Trophoblast cell (in vitro differentiated cells and primary cell): ENCODE measurements around the gene CSKMT.
A peak's percentile ranks its signal among the peaks of the same experiment; 100 is the strongest.

Experiments
- DNase-seq, 2 donors: peaks; one replicate each; pipeline ENCODE4 v3.0.0-alpha.2; 2016
- H2AFZ ChIP-seq: 2 replicates; pipeline ENCODE4 v1.6.1; 2013; ENCODE audit warnings: low read length, moderate library complexity, mild to moderate bottlenecking; ENCODE audit not compliant: insufficient read depth, poor library complexity
- H2AK5ac ChIP-seq: 2 replicates; pipeline ENCODE4 v1.6.1; 2013; ENCODE audit warnings: mild to moderate bottlenecking, low read length
- H2BK120ac ChIP-seq: 2 replicates; pipeline ENCODE4 v1.6.1; 2013; ENCODE audit warnings: low read length, mild to moderate bottlenecking, moderate library complexity; ENCODE audit not compliant: insufficient read depth, poor library complexity
- H2BK12ac ChIP-seq: 2 replicates; pipeline ENCODE4 v1.6.1; 2013; ENCODE audit warnings: mild to moderate bottlenecking, low read length, moderate library complexity
- H2BK5ac ChIP-seq: 2 replicates; pipeline ENCODE4 v1.6.1; 2013; ENCODE audit warnings: low read length, low read depth, moderate library complexity, mild to moderate bottlenecking; ENCODE audit not compliant: poor library complexity
- H3K14ac ChIP-seq: 2 replicates; pipeline ENCODE4 v1.6.1; 2013; ENCODE audit warnings: mild to moderate bottlenecking, low read length
- H3K18ac ChIP-seq: 2 replicates; pipeline ENCODE4 v1.6.1; 2013; ENCODE audit warnings: mild to moderate bottlenecking, low read length
- H3K23ac ChIP-seq: 2 replicates; pipeline ENCODE4 v1.6.1; 2013; ENCODE audit warnings: low read length
- H3K27ac ChIP-seq: 2 replicates; pipeline ENCODE4 v1.5.1; 2013; ENCODE audit warnings: low read depth, mild to moderate bottlenecking, inconsistent platforms, low read length, moderate library complexity
- H3K27me3 ChIP-seq: 2 replicates; pipeline ENCODE4 v1.6.1; 2013; ENCODE audit warnings: inconsistent platforms, mild to moderate bottlenecking, low read length, moderate library complexity; ENCODE audit not compliant: insufficient read depth
- H3K36me3 ChIP-seq, 2 experiments: 1 replicate in 1 of 2; 2 replicates in 1 of 2; pipeline ENCODE4 v1.6.1; 2013; ENCODE audit warnings: low read length in 2 of 2, mild to moderate bottlenecking in 2 of 2, moderate library complexity in 1 of 2; ENCODE audit not compliant: insufficient read depth in 2 of 2, control insufficient read depth in 1 of 2
- H3K4ac ChIP-seq: 2 replicates; pipeline ENCODE4 v1.6.1; 2013; ENCODE audit warnings: low read depth, mild to moderate bottlenecking, low read length, moderate library complexity
- H3K4me1 ChIP-seq, 2 experiments: 1 replicate in 1 of 2; 2 replicates in 1 of 2; pipeline ENCODE4 v1.6.1; 2013; ENCODE audit warnings: low read length in 2 of 2, mild to moderate bottlenecking in 2 of 2, moderate library complexity in 1 of 2; ENCODE audit not compliant: insufficient read depth in 2 of 2, control insufficient read depth in 1 of 2
- H3K4me2 ChIP-seq: 2 replicates; pipeline ENCODE4 v1.6.1; 2013; ENCODE audit warnings: inconsistent platforms, mild to moderate bottlenecking, low read length, moderate library complexity
- H3K4me3 ChIP-seq: 2 replicates; pipeline ENCODE4 v1.5.1; 2013; ENCODE audit warnings: mild to moderate bottlenecking, low read depth, low read length, inconsistent platforms
- H3K79me1 ChIP-seq: one replicate; pipeline ENCODE4 v1.6.1; 2013; ENCODE audit warnings: low read length
- H3K79me2 ChIP-seq: 2 replicates; pipeline ENCODE4 v1.6.1; 2013; ENCODE audit warnings: low read length, mild to moderate bottlenecking; ENCODE audit not compliant: control insufficient read depth, insufficient read depth, poor library complexity
- H3K9ac ChIP-seq: 2 replicates; pipeline ENCODE4 v1.6.1; 2013; ENCODE audit warnings: mild to moderate bottlenecking, low read length
- H3K9me3 ChIP-seq: 2 replicates; pipeline ENCODE4 v1.6.1; 2013; ENCODE audit warnings: low read depth, mild to moderate bottlenecking, control low read depth, inconsistent platforms, low read length; ENCODE audit not compliant: insufficient read depth
- H4K12ac ChIP-seq: 2 replicates; pipeline ENCODE4 v1.6.1; 2013; ENCODE audit warnings: low read depth, mild to moderate bottlenecking, low read length, moderate library complexity
- H4K8ac ChIP-seq: 2 replicates; pipeline ENCODE4 v1.6.1; 2013; ENCODE audit warnings: low read depth, mild to moderate bottlenecking, low read length, moderate library complexity
- H4K91ac ChIP-seq: one replicate; pipeline ENCODE4 v1.6.1; 2013; ENCODE audit warnings: low read depth, mild to moderate bottlenecking, low read length, moderate library complexity
- WGBS: extraction: QIAGEN DNeasy Blood & Tissue Kit; methylation state at CpG from one replicate; pipeline ENCODE4 v1.1.7; 2013; ENCODE audit warnings: missing lambda C conversion rate; ENCODE audit not compliant: insufficient read length, insufficient coverage; ENCODE audit errors: extremely low coverage; 5-methylcytosine and 5-hydroxymethylcytosine counted together

The CSKMT gene

GRCh38 chr11:62621567-62622470 lies 43.3 kb upstream of the CSKMT start, which contains the start of gene B3GAT3:
TSS of gene B3GAT3 (minus strand) at chr11:62621986. CDS start at chr11:62621947, 39 bp downstream.
- Histone ChIP-seq H4K8ac (peak within 1 kb of the TSS; percentile 77), H3K4me1 (peaks cover 3 to 7% of the 10 kb centered on the region in 2 experiments), H2BK5ac (peak within 1 kb of the TSS; percentile 18), H3K36me3 (peaks cover 25 to 26% of the 10 kb centered on the region in 2 experiments), H3K9ac (peak within 1 kb of the TSS; percentile 91), H4K12ac (peak within 1 kb of the TSS; percentile 24), H2AFZ (peak within 1 kb of the TSS; percentile 17), H3K79me1 (peaks cover 3% of the 10 kb centered on the region), H3K14ac (peak within 1 kb of the TSS; percentile 60), H3K4ac (peak within 1 kb of the TSS; percentile 32), H3K4me3 (peak within 1 kb of the TSS; percentile 82), H3K23ac (no peak within 1 kb of the TSS), H3K79me2 (peaks cover 3% of the 10 kb centered on the region), H4K91ac (peak within 1 kb of the TSS; percentile 58), H3K27me3 (no peaks in the 10 kb centered on the region), H2AK5ac (peak within 1 kb of the TSS; percentile 31), H3K4me2 (peak within 1 kb of the TSS; percentile 93), H3K27ac (peak within 1 kb of the TSS; percentile 74), H3K18ac (peak within 1 kb of the TSS; percentile 28), H2BK120ac (no peak within 1 kb of the TSS), H3K9me3 (no peaks in the 10 kb centered on the region), H2BK12ac (no peak within 1 kb of the TSS)
- no CpG with 5 or more reads among the region's 77 CpGs for WGBS
- DNase-seq = peak; percentile 99 to 100

DNA sequence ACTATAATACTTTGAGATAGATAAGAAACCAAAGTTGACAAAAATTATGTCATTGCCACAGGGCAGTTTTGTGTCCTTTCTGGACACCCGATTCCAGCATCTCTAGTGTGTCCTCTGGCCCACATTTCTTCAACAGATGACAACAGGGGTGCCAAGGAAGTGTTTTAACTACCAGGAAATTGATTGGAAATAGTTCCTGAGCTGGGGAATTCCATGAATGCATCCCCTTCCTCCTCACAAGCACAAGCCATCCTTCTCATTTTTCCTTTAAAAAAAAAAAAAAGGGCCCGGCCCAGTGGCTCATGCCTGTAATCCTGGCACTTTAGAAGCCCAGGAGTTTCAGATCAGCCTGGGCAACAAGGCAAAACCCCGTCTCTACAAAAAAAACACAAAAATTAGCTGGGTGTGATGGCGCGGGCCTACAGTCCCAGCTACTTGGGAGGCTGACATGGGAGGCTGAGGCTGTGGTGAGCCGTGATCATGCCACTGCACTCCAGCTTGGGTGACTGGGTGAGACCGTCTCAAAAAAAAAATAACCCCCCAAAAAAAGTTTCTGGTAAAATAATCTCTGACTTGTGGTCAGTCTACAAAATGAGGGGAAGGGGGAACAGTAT lies 42.5 kb upstream of the CSKMT start:
- no peak overlapping the region for H2BK5ac ChIP-seq
- no peak overlapping the region for H2BK12ac ChIP-seq
- no peaks in the 10 kb centered on the region for H3K27me3 ChIP-seq
- peak overlapping the region; percentile 37 for H4K8ac ChIP-seq
- H2AFZ ChIP-seq = no peak overlapping the region
- no peak overlapping the region for H3K23ac ChIP-seq
- no peak overlapping the region for H3K14ac ChIP-seq
- no peak overlapping the region for H2AK5ac ChIP-seq
- no peak overlapping the region for H2BK120ac ChIP-seq
- peaks cover 25 to 28% of the 10 kb centered on the region in 2 experiments for H3K36me3 ChIP-seq
- no peak overlapping the region for H4K91ac ChIP-seq
- no CpG with 5 or more reads among the region's 7 CpGs for WGBS
- no peak overlapping the region for H4K12ac ChIP-seq
- H3K79me1 ChIP-seq = peaks cover 3% of the 10 kb centered on the region
- H3K4me1 ChIP-seq = peaks cover 3 to 7% of the 10 kb centered on the region in 2 experiments
- H3K4ac ChIP-seq = no peak overlapping the region
- no peak for DNase-seq
- H3K27ac ChIP-seq = peak overlapping the region; percentile 29
- H3K9me3 ChIP-seq = no peaks in the 10 kb centered on the region
- H3K4me2 ChIP-seq = peak overlapping the region; percentile 93
- H3K18ac ChIP-seq = no peak overlapping the region
- H3K4me3 ChIP-seq = no peak overlapping the region
- H3K79me2 ChIP-seq = peaks cover 3% of the 10 kb centered on the region
- H3K9ac ChIP-seq = no peak overlapping the region

GRCh38 chr11:62627713-62628112 lies 37.4 kb upstream of the CSKMT start:
- no peak overlapping the region for H2AFZ ChIP-seq

GRCh38 chr11:62632492-62632891 lies 32.6 kb upstream of the CSKMT start:
- H3K79me1 ChIP-seq = no peaks in the 10 kb centered on the region
- H2BK5ac ChIP-seq = no peak overlapping the region
- no peak for DNase-seq
- H2BK120ac ChIP-seq = no peak overlapping the region
- H3K4me3 ChIP-seq = no peak overlapping the region
- H3K4me1 ChIP-seq = no peaks in the 10 kb centered on the region
- H3K36me3 ChIP-seq = peaks cover 76 to 77% of the 10 kb centered on the region in 2 experiments
- no peak overlapping the region for H2BK12ac ChIP-seq
- no peak overlapping the region for H3K18ac ChIP-seq
- H3K9me3 ChIP-seq = no peaks in the 10 kb centered on the region
- H3K27me3 ChIP-seq = no peaks in the 10 kb centered on the region
- H4K8ac ChIP-seq = no peak overlapping the region
- H2AK5ac ChIP-seq = no peak overlapping the region
- no peak overlapping the region for H3K23ac ChIP-seq
- H3K27ac ChIP-seq = no peak overlapping the region
- no peak overlapping the region for H3K4ac ChIP-seq
- H3K79me2 ChIP-seq = no peaks in the 10 kb centered on the region
- H2AFZ ChIP-seq = no peak overlapping the region
- no peak overlapping the region for H4K91ac ChIP-seq
- H3K9ac ChIP-seq = no peak overlapping the region
- no peak overlapping the region for H3K14ac ChIP-seq
- H3K4me2 ChIP-seq = no peak overlapping the region
- no peak overlapping the region for H4K12ac ChIP-seq
- WGBS = no CpG with 5 or more reads among the region's 6 CpGs

More at GRCh38 chr11:62627713-62628112, 37.4 kb upstream of the CSKMT start:
- Histone ChIP-seq H2BK120ac (no peak overlapping the region), H4K12ac (no peak overlapping the region), H3K27me3 (no peaks in the 10 kb centered on the region), H3K27ac (no peak overlapping the region), H2BK12ac (no peak overlapping the region), H3K36me3 (peaks cover 71% of the 10 kb centered on the region in 2 experiments), H2AK5ac (no peak overlapping the region), H2BK5ac (no peak overlapping the region), H3K18ac (no peak overlapping the region), H4K8ac (no peak overlapping the region), H3K9ac (no peak overlapping the region), H3K4ac (no peak overlapping the region), H4K91ac (no peak overlapping the region), H3K14ac (no peak overlapping the region), H3K4me3 (no peak overlapping the region), H3K4me2 (no peak overlapping the region), H3K23ac (no peak overlapping the region), H3K9me3 (no peaks in the 10 kb centered on the region), H3K79me1 (no peaks in the 10 kb centered on the region), H3K79me2 (no peaks in the 10 kb centered on the region), H3K4me1 (no peaks in the 10 kb centered on the region)
- DNase-seq = no peak
- WGBS = no CpG with 5 or more reads among the region's 3 CpGs
